GM23338 (cell line): ENCODE measurements around the gene CATSPERE. TPM values are rescaled to one million over a fixed set of nuclear protein-coding genes. Genes with fewer than 3 reads are reported as not detected.
A peak's percentile ranks its signal among the peaks of the same experiment; 100 is the strongest.

Experiments
- ATAC-seq: fragments of 200-7000 bp; cut with Tn5 transposase; 3 replicates; pipeline ENCODE4 v1.9.1; 2020
- DNase-seq: peaks from one replicate; pipeline ENCODE4 v3.0.0-alpha.2; 2015; ENCODE audit warnings: low spot score
- H2AFZ ChIP-seq: fragments of 200-600 bp; sonication (generic); 2 replicates; pipeline ENCODE4 v1.8.0; 2016; ENCODE audit warnings: antibody characterized with exemption, mild to moderate bottlenecking, moderate library complexity
- H3F3A ChIP-seq: fragments of 200-600 bp; sonication (generic); replicated peaks from 2 replicates; pipeline ENCODE4 v1.8.0; 2017; ENCODE audit warnings: antibody characterized with exemption, mixed run types, low read depth
- H3K27ac ChIP-seq: fragments of 200-600 bp; sonication (generic); 2 replicates; pipeline ENCODE4 v1.6.1; 2016; ENCODE audit warnings: low read depth
- H3K27me3 ChIP-seq: fragments of 200-600 bp; sonication (generic); 2 replicates; pipeline ENCODE4 v1.8.0; 2016; ENCODE audit warnings: mild to moderate bottlenecking, mixed run types, moderate library complexity; ENCODE audit not compliant: insufficient read depth
- H3K36me3 ChIP-seq: fragments of 200-600 bp; sonication (generic); 2 replicates; pipeline ENCODE4 v1.8.0; 2016; ENCODE audit warnings: mild to moderate bottlenecking; ENCODE audit not compliant: insufficient read depth
- H3K4me1 ChIP-seq: fragments of 200-600 bp; sonication (generic); 2 replicates; pipeline ENCODE4 v1.8.0; 2016; ENCODE audit warnings: mild to moderate bottlenecking, moderate library complexity; ENCODE audit not compliant: insufficient read depth
- H3K4me2 ChIP-seq: fragments of 200-600 bp; sonication (generic); 2 replicates; pipeline ENCODE4 v1.7.1; 2017; ENCODE audit warnings: mixed run types
- H3K4me3 ChIP-seq: fragments of 200-600 bp; sonication (generic); 2 replicates; pipeline ENCODE4 v1.6.1; 2016; ENCODE audit warnings: mixed run types
- H3K79me2 ChIP-seq: fragments of 200-600 bp; sonication (generic); replicated peaks from 2 replicates; pipeline ENCODE4 v1.8.0; 2017; ENCODE audit warnings: mild to moderate bottlenecking; ENCODE audit not compliant: insufficient read depth
- H3K9me2 ChIP-seq: fragments of 200-600 bp; sonication (generic); 2 replicates; pipeline ENCODE4 v1.8.0; 2017; ENCODE audit not compliant: insufficient read depth
- H4K20me1 ChIP-seq: fragments of 200-600 bp; sonication (generic); replicated peaks from 2 replicates; pipeline ENCODE4 v1.8.0; 2017; ENCODE audit warnings: mild to moderate bottlenecking; ENCODE audit not compliant: insufficient read depth
- H3K27ac Mint-ChIP-seq: 2 replicates; pipeline ENCODE4 v1.8.0; 2020; ENCODE audit warnings: inconsistent platforms, mild to moderate bottlenecking, moderate library complexity, mixed read lengths
- H3K27me3 Mint-ChIP-seq: 3 replicates; pipeline ENCODE4 v1.8.0; 2022; ENCODE audit warnings: low read depth, mild to moderate bottlenecking, moderate library complexity, mixed read lengths, inconsistent platforms; ENCODE audit not compliant: insufficient read depth, poor library complexity
- H3K36me3 Mint-ChIP-seq: 3 replicates; pipeline ENCODE4 v1.8.0; 2021; ENCODE audit warnings: low read depth, mild to moderate bottlenecking, inconsistent platforms, moderate library complexity, mixed read lengths
- H3K4me1 Mint-ChIP-seq: 3 replicates; pipeline ENCODE4 v1.8.0; 2020; ENCODE audit warnings: mild to moderate bottlenecking, inconsistent platforms, mixed read lengths
- H3K4me3 Mint-ChIP-seq: 3 replicates; pipeline ENCODE4 v1.8.0; 2021; ENCODE audit warnings: moderate library complexity, mild to moderate bottlenecking, inconsistent platforms, mixed read lengths
- H3K9me3 Mint-ChIP-seq: 3 replicates; pipeline ENCODE4 v1.8.0; 2020; ENCODE audit warnings: moderate library complexity, mild to moderate bottlenecking, inconsistent platforms, mixed read lengths
- CTCF ChIP-seq, 2 experiments: fragments of 200-600 bp in 1 of 2; sonication (generic) in 1 of 2; conservative IDR thresholded peaks; 2 replicates each; pipeline versions ENCODE4 v1.5.1 to v1.6.1; 2016 to 2017; ENCODE audit warnings: antibody characterized with exemption in 2 of 2, low read depth in 2 of 2, mild to moderate bottlenecking in 2 of 2, moderate library complexity in 1 of 2
- EZH2 ChIP-seq: fragments of 200-600 bp; sonication (generic); IDR thresholded peaks from one replicate; pipeline ENCODE4 v1.8.0; 2017; ENCODE audit warnings: antibody characterized with exemption, mild to moderate bottlenecking, low read depth; ENCODE audit not compliant: unreplicated experiment
- EZH2phosphoT487 ChIP-seq: fragments of 200-600 bp; sonication (generic); IDR thresholded peaks from one replicate; pipeline ENCODE4 v1.8.1; 2018; ENCODE audit warnings: antibody characterized with exemption; ENCODE audit not compliant: unreplicated experiment
- NANOG ChIP-seq: IDR thresholded peaks from 2 replicates; pipeline ENCODE4 v1.6.1; 2016; ENCODE audit warnings: antibody characterized with exemption, borderline replicate concordance
- STAT1 ChIP-seq: IDR thresholded peaks from one replicate; pipeline ENCODE4 v1.6.1; 2016; ENCODE audit warnings: antibody characterized with exemption; ENCODE audit not compliant: unreplicated experiment
- ZNF114 ChIP-seq: fragments of 250-450 bp; sonication (Bioruptor Pico); IDR thresholded peaks from 2 replicates; pipeline ENCODE4 v1.5.0; 2020; ENCODE audit warnings: mild to moderate bottlenecking, moderate library complexity
- ZNF462 ChIP-seq: fragments of 250-450 bp; sonication (Bioruptor Pico); IDR thresholded peaks from 2 replicates; pipeline ENCODE4 v1.5.0; 2020; ENCODE audit warnings: mild to moderate bottlenecking, moderate library complexity
- polyA plus RNA-seq: library from polyadenylated mRNA; unstranded; fragments of >200 nt; fragmentation: Nextera tagmentation; extraction: Ambion mirVana; gene quantifications from 2 replicates; pipeline ENCODE4 v1.2.1, GENCODE V29; 2016
- total RNA-seq: library from RNA; depleted of rRNA; stranded (reverse); fragments of >200 nt; shearing (Covaris generic); gene quantifications from 2 replicates; pipeline ENCODE4 v1.2.3, GENCODE V29; 2014
- TF ChIP-seq, protein P1 (sequence below): IDR thresholded peaks from one replicate; pipeline ENCODE4 v1.6.1; 2018; ENCODE audit warnings: antibody characterized with exemption; ENCODE audit not compliant: unreplicated experiment

The CATSPERE gene
- total and polyA plus RNA-seq, 2 experiments from 2014 or later: 0.70 TPM; not detected in 1

- no peak for TF ChIP-seq ZNF462 (CRISPR knock-in tag)
- no peak for TF ChIP-seq STAT1
- no peak for TF ChIP-seq ZNF114 (CRISPR knock-in tag)
- TF ChIP-seq NANOG: no peak
- TF ChIP-seq EZH2: no peak
These were observed 173.5 kb downstream of the CATSPERE start (continued) for GRCh38 chr1:244634546-244634945.

GRCh38 chr1:244636488-244637259 lies 175.6 kb downstream of the CATSPERE start:
- DNase-seq (peak; percentile 33), ATAC-seq (peak; percentile 88)
- Histone ChIP-seq H3K36me3 (no peaks in the 10 kb centered on the region), H2AFZ (no peak overlapping the region), H3K4me3 (no peak overlapping the region), H3K4me1 (0 out of 2 replicates have a peak, but pooled peaks cover 6% of the 10 kb centered on the region), H3K4me2 (no peak overlapping the region), H3K27ac (no peak overlapping the region), H3K79me2 (no peaks in the 10 kb centered on the region), H4K20me1 (no peaks in the 10 kb centered on the region), H3K9me2 (no peaks in the 10 kb centered on the region), H3K27me3 (no peaks in the 10 kb centered on the region), H3F3A (no peaks in the 10 kb centered on the region)
- H3K27ac Mint-ChIP-seq: no peak overlapping the region
- no peak overlapping the region for H3K4me3 Mint-ChIP-seq
- peaks cover 2% of the 10 kb centered on the region; the same call in 1 of the 3 replicates for H3K36me3 Mint-ChIP-seq
- TF ChIP-seq, protein P1, sequence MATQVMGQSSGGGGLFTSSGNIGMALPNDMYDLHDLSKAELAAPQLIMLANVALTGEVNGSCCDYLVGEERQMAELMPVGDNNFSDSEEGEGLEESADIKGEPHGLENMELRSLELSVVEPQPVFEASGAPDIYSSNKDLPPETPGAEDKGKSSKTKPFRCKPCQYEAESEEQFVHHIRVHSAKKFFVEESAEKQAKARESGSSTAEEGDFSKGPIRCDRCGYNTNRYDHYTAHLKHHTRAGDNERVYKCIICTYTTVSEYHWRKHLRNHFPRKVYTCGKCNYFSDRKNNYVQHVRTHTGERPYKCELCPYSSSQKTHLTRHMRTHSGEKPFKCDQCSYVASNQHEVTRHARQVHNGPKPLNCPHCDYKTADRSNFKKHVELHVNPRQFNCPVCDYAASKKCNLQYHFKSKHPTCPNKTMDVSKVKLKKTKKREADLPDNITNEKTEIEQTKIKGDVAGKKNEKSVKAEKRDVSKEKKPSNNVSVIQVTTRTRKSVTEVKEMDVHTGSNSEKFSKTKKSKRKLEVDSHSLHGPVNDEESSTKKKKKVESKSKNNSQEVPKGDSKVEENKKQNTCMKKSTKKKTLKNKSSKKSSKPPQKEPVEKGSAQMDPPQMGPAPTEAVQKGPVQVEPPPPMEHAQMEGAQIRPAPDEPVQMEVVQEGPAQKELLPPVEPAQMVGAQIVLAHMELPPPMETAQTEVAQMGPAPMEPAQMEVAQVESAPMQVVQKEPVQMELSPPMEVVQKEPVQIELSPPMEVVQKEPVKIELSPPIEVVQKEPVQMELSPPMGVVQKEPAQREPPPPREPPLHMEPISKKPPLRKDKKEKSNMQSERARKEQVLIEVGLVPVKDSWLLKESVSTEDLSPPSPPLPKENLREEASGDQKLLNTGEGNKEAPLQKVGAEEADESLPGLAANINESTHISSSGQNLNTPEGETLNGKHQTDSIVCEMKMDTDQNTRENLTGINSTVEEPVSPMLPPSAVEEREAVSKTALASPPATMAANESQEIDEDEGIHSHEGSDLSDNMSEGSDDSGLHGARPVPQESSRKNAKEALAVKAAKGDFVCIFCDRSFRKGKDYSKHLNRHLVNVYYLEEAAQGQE: no peak
- TF ChIP-seq CTCF (conservative IDR thresholded peaks at IDR 0.05; ENCODE audit: low read depth in 2 of 2) (peak; percentile 32 to 70; a peak in 3 of 4 replicates), EZH2phosphoT487 (no peak)
- H3K27me3 Mint-ChIP-seq: no peaks in the 10 kb centered on the region
- no peaks in the 10 kb centered on the region for H3K9me3 Mint-ChIP-seq
- no peaks in the 10 kb centered on the region for H3K4me1 Mint-ChIP-seq
